ENCODE results near the gene ROCK2. TPM values are rescaled to one million over a fixed set of nuclear protein-coding genes. Genes with fewer than 3 reads are reported as not detected.

The ROCK2 gene
- total RNA-seq, 1 donor from 2014 or later: 45.1 TPM

- Histone ChIP-seq H3K4me1 (ENCODE audit: insufficient read depth, low read length) (peaks cover 12% of the 10 kb centered on the region), H3K4me3 (ENCODE audit: insufficient read depth, low read depth, low read length) (peak overlapping the region; percentile 56), H3K9me3 (ENCODE audit: insufficient read depth, low read depth, low read length) (no peaks in the 10 kb centered on the region), H3K27ac (ENCODE audit: low read depth, low read length) (no peak overlapping the region), H3K4me2 (ENCODE audit: low read length) (peak overlapping the region; percentile 86), H4K20me1 (ENCODE audit: insufficient read depth, low read length) (no peaks in the 10 kb centered on the region), H2AFZ (ENCODE audit: low read depth, low read length) (peak overlapping the region; percentile 88), H3K9ac (ENCODE audit: low read length) (no peak overlapping the region), H3K27me3 (ENCODE audit: insufficient read depth, low read length) (peaks cover 3% of the 10 kb centered on the region), H3K79me2 (ENCODE audit: insufficient read depth, low read length) (no peaks in the 10 kb centered on the region), H3K36me3 (ENCODE audit: insufficient read depth, low read length) (no peaks in the 10 kb centered on the region)
- FAIRE-seq (no peak), DNase-seq (ENCODE audit: low read depth) (no peak)
- H3K9me3 Mint-ChIP-seq (ENCODE audit: unreplicated experiment): peaks cover 2% of the 10 kb centered on the region
- H3K27me3 Mint-ChIP-seq (ENCODE audit: low read depth, unreplicated experiment): peaks cover 21% of the 10 kb centered on the region
- TF ChIP-seq, protein P1, sequence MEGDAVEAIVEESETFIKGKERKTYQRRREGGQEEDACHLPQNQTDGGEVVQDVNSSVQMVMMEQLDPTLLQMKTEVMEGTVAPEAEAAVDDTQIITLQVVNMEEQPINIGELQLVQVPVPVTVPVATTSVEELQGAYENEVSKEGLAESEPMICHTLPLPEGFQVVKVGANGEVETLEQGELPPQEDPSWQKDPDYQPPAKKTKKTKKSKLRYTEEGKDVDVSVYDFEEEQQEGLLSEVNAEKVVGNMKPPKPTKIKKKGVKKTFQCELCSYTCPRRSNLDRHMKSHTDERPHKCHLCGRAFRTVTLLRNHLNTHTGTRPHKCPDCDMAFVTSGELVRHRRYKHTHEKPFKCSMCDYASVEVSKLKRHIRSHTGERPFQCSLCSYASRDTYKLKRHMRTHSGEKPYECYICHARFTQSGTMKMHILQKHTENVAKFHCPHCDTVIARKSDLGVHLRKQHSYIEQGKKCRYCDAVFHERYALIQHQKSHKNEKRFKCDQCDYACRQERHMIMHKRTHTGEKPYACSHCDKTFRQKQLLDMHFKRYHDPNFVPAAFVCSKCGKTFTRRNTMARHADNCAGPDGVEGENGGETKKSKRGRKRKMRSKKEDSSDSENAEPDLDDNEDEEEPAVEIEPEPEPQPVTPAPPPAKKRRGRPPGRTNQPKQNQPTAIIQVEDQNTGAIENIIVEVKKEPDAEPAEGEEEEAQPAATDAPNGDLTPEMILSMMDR (IDR thresholded peaks at IDR 0.05; ENCODE audit: insufficient read depth, low read depth, low read length): no peak
- no peak for TF ChIP-seq EZH2 (IDR thresholded peaks at IDR 0.05; ENCODE audit: insufficient read depth, low read length)
- H3K4me3 Mint-ChIP-seq (ENCODE audit: unreplicated experiment): no peak overlapping the region
- peaks cover 3% of the 10 kb centered on the region for H3K4me1 Mint-ChIP-seq (ENCODE audit: low read depth, unreplicated experiment)
- H3K36me3 Mint-ChIP-seq (ENCODE audit: low read depth, unreplicated experiment): no peaks in the 10 kb centered on the region
- no peak overlapping the region for H3K27ac Mint-ChIP-seq (ENCODE audit: unreplicated experiment)
Measured at GRCh38 chr2:11133936-11134320, 210.5 kb downstream of the ROCK2 start.

- peaks cover 3% of the 10 kb centered on the region for H3K27me3 ChIP-seq (ENCODE audit: insufficient read depth, low read length)
- peak overlapping the region; percentile 73 for H3K4me3 Mint-ChIP-seq (ENCODE audit: unreplicated experiment)
- no peaks in the 10 kb centered on the region for H3K79me2 ChIP-seq (ENCODE audit: insufficient read depth, low read length)
- H3K27ac Mint-ChIP-seq (ENCODE audit: unreplicated experiment): peak overlapping the region; percentile 62
- no peaks in the 10 kb centered on the region for H4K20me1 ChIP-seq (ENCODE audit: insufficient read depth, low read length)
- no peak for FAIRE-seq
- H3K4me1 Mint-ChIP-seq (ENCODE audit: low read depth, unreplicated experiment): peaks cover 5% of the 10 kb centered on the region
- no peak overlapping the region for H3K27ac ChIP-seq (ENCODE audit: low read depth, low read length)
- no peaks in the 10 kb centered on the region for H3K36me3 ChIP-seq (ENCODE audit: insufficient read depth, low read length)
- H3K9ac ChIP-seq (ENCODE audit: low read length): peak overlapping the region; percentile 70
- peak overlapping the region; percentile 56 for H3K4me3 ChIP-seq (ENCODE audit: insufficient read depth, low read depth, low read length)
- H3K36me3 Mint-ChIP-seq (ENCODE audit: low read depth, unreplicated experiment): no peaks in the 10 kb centered on the region
- peaks cover 18% of the 10 kb centered on the region for H3K4me1 ChIP-seq (ENCODE audit: insufficient read depth, low read length)
- no peak for DNase-seq (ENCODE audit: low read depth)
- H3K9me3 ChIP-seq (ENCODE audit: insufficient read depth, low read depth, low read length): no peaks in the 10 kb centered on the region
- H3K4me2 ChIP-seq (ENCODE audit: low read length): peak overlapping the region; percentile 86
- peaks cover 21% of the 10 kb centered on the region for H3K27me3 Mint-ChIP-seq (ENCODE audit: low read depth, unreplicated experiment)
- H2AFZ ChIP-seq (ENCODE audit: low read depth, low read length): peak overlapping the region; percentile 88
- no peak for TF ChIP-seq EZH2 (IDR thresholded peaks at IDR 0.05; ENCODE audit: insufficient read depth, low read length)
- TF ChIP-seq, protein P1 (IDR thresholded peaks at IDR 0.05; ENCODE audit: insufficient read depth, low read depth, low read length): no peak
- peaks cover 2% of the 10 kb centered on the region for H3K9me3 Mint-ChIP-seq (ENCODE audit: unreplicated experiment)
Measured at GRCh38 chr2:11133238-11133935, 211.0 kb downstream of the ROCK2 start.

DNA sequence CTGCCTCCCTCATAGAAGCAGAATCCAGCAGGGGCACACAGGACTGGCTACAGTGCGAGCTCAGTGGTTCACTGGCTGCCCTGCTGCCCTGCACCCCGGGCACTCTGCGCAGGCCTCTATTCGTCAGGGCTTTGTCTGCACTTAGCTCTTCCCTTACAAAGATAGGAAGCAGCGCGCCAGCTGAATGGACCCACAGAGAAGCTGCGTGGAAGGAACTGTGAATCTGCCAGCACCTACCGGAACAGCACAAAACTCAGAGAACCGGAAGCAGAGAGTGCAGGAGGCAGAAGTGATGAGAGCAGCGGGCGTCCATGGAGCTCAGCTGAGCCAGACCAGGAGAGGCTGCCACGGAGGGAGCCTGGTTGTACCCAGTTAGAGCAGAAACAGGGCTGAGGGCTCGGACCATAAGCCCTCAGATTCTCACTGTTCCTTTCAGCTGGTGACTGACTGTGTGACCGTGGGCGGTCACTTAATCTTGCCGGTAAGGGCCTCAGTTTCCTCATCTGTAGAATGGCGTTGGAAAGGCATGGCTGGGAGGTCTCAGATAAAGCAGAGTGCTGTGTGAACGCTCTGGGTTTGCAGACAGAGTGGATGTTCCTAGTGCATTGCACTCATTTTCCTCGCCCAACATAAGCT lies 212.3 kb downstream of the ROCK2 start:
- H3K4me1 Mint-ChIP-seq (ENCODE audit: low read depth, unreplicated experiment): peaks cover 5% of the 10 kb centered on the region
- Histone ChIP-seq H3K4me1 (ENCODE audit: insufficient read depth, low read length) (peaks cover 21% of the 10 kb centered on the region), H3K27me3 (ENCODE audit: insufficient read depth, low read length) (peaks cover 3% of the 10 kb centered on the region), H3K4me2 (ENCODE audit: low read length) (peak overlapping the region; percentile 86), H3K4me3 (ENCODE audit: insufficient read depth, low read depth, low read length) (no peak overlapping the region), H3K9me3 (ENCODE audit: insufficient read depth, low read depth, low read length) (no peaks in the 10 kb centered on the region), H4K20me1 (ENCODE audit: insufficient read depth, low read length) (no peaks in the 10 kb centered on the region), H3K9ac (ENCODE audit: low read length) (no peak overlapping the region), H2AFZ (ENCODE audit: low read depth, low read length) (peak overlapping the region; percentile 88), H3K79me2 (ENCODE audit: insufficient read depth, low read length) (no peaks in the 10 kb centered on the region), H3K27ac (ENCODE audit: low read depth, low read length) (no peak overlapping the region), H3K36me3 (ENCODE audit: insufficient read depth, low read length) (no peaks in the 10 kb centered on the region)
- H3K36me3 Mint-ChIP-seq (ENCODE audit: low read depth, unreplicated experiment): no peaks in the 10 kb centered on the region
- peaks cover 21% of the 10 kb centered on the region for H3K27me3 Mint-ChIP-seq (ENCODE audit: low read depth, unreplicated experiment)
- peaks cover 2% of the 10 kb centered on the region for H3K9me3 Mint-ChIP-seq (ENCODE audit: unreplicated experiment)
- DNase-seq (ENCODE audit: low read depth) (no peak), FAIRE-seq (no peak)
- no peak overlapping the region for H3K4me3 Mint-ChIP-seq (ENCODE audit: unreplicated experiment)
- H3K27ac Mint-ChIP-seq (ENCODE audit: unreplicated experiment): peak overlapping the region; percentile 62
- TF ChIP-seq EZH2 (IDR thresholded peaks at IDR 0.05; ENCODE audit: insufficient read depth, low read length): no peak
- TF ChIP-seq, protein P1 (IDR thresholded peaks at IDR 0.05; ENCODE audit: insufficient read depth, low read depth, low read length): no peak
